ENCODE data around the gene RUVBL2.

The RUVBL2 gene

GRCh38 chr19:48954595-48955307 lies 38.9 kb upstream of the RUVBL2 start, which contains the start of gene BAX:
TSS of gene BAX (plus strand) at chr19:48954875. CDS start at chr19:48954929, 54 bp downstream.
- H3K27me3 ChIP-seq (ENCODE audit: control insufficient read depth in 2 of 2, insufficient read depth in 2 of 2, low read length in 2 of 2), result no peaks in the 10 kb centered on the region
- H3K36me3 ChIP-seq (ENCODE audit: control insufficient read depth in 2 of 2, insufficient read depth in 2 of 2, low read length in 2 of 2), result no peaks in the 10 kb centered on the region
- no peaks in the 10 kb centered on the region for H3K9me3 ChIP-seq (ENCODE audit: control insufficient read depth in 2 of 2, low read length in 2 of 2)
- H3K27ac ChIP-seq (ENCODE audit: low read depth in 2 of 2, low read length in 2 of 2), result peak within 1 kb of the TSS; percentile 72 to 75
- peak within 1 kb of the TSS; percentile 92 to 95 for H3K9ac ChIP-seq (ENCODE audit: low read depth in 1 of 2, low read length in 2 of 2)
- peak within 1 kb of the TSS; percentile 88 to 96 for H3K4me3 ChIP-seq (ENCODE audit: low read length in 2 of 2)
- peaks cover 9 to 16% of the 10 kb centered on the region in 2 donors for H3K4me1 ChIP-seq (ENCODE audit: control insufficient read depth in 2 of 2, insufficient read depth in 2 of 2, low read length in 2 of 2)

DNA sequence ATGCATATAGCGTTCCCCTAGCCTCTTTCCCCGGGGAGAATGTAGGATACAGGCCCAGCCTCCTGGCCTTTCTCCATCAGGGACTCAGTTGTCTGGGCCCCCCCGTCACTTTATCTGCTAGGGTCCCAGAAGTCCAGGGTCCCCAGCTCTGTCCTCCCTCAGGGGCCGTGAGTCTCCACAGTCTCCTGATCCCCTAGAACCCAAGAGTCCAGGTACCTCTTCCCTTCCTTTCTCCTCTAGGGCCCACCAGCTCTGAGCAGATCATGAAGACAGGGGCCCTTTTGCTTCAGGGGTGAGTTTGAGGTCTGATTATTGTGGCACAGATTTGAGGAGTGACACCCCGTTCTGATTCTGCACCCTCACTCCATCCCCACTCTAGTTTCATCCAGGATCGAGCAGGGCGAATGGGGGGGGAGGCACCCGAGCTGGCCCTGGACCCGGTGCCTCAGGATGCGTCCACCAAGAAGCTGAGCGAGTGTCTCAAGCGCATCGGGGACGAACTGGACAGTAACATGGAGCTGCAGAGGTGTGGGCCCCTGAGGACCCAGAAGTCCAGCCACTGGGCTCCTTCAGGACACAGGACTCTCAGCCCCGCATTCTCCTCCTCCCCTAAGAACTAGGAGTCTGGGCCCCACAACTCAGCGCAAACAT lies 38.3 kb upstream of the RUVBL2 start:
- H3K9ac ChIP-seq (ENCODE audit: low read depth in 1 of 2, low read length in 2 of 2), result peak overlapping the region; percentile 92 to 95
- H3K4me1 ChIP-seq (ENCODE audit: control insufficient read depth in 2 of 2, insufficient read depth in 2 of 2, low read length in 2 of 2), result peaks cover 9 to 16% of the 10 kb centered on the region in 2 donors
- peak overlapping the region; percentile 72 to 75 for H3K27ac ChIP-seq (ENCODE audit: low read depth in 2 of 2, low read length in 2 of 2)
- H3K36me3 ChIP-seq (ENCODE audit: control insufficient read depth in 2 of 2, insufficient read depth in 2 of 2, low read length in 2 of 2), result no peaks in the 10 kb centered on the region
- H3K4me3 ChIP-seq (ENCODE audit: low read length in 2 of 2), result peak overlapping the region; percentile 88 to 96
- H3K27me3 ChIP-seq (ENCODE audit: control insufficient read depth in 2 of 2, insufficient read depth in 2 of 2, low read length in 2 of 2), result no peaks in the 10 kb centered on the region
- H3K9me3 ChIP-seq (ENCODE audit: control insufficient read depth in 2 of 2, low read length in 2 of 2), result no peaks in the 10 kb centered on the region

DNA sequence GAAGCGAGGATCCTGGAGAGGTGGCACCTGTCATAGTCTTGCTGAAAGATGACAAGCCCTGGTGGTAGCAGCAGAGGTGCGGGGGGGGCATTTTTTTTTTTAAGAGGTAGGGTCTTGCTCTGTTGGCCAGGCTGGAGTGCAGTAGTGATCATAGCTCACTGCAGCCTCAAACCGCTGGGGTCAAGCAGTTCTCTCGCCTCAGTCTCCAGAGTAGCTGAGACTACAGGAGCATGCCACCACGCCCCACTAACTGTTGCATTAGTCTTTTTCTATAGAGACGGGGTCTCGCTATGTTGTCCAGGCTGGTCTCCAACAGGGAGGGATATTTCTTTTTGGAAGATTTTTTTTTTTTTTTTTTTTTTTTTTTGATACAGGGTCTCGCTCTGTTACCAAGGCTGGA lies 35.7 kb upstream of the RUVBL2 start:
- Histone ChIP-seq H3K36me3 (ENCODE audit: control insufficient read depth in 2 of 2, insufficient read depth in 2 of 2, low read length in 2 of 2) (no peaks in the 10 kb centered on the region), H3K27ac (ENCODE audit: low read depth in 2 of 2, low read length in 2 of 2) (no peak overlapping the region), H3K27me3 (ENCODE audit: control insufficient read depth in 2 of 2, insufficient read depth in 2 of 2, low read length in 2 of 2) (no peaks in the 10 kb centered on the region), H3K9me3 (ENCODE audit: control insufficient read depth in 2 of 2, low read length in 2 of 2) (no peaks in the 10 kb centered on the region), H3K4me1 (ENCODE audit: control insufficient read depth in 2 of 2, insufficient read depth in 2 of 2, low read length in 2 of 2) (peaks cover 29% of the 10 kb centered on the region in 2 donors), H3K4me3 (ENCODE audit: low read length in 2 of 2) (no peak overlapping the region), H3K9ac (ENCODE audit: low read depth in 1 of 2, low read length in 2 of 2) (no peak overlapping the region)

GRCh38 chr19:48959341-48960239 lies 34.1 kb upstream of the RUVBL2 start:
- no peaks in the 10 kb centered on the region for H3K36me3 ChIP-seq (ENCODE audit: control insufficient read depth in 2 of 2, insufficient read depth in 2 of 2, low read length in 2 of 2)
- H3K4me3 ChIP-seq (ENCODE audit: low read length in 2 of 2), result no peak overlapping the region
- no peak overlapping the region for H3K27ac ChIP-seq (ENCODE audit: low read depth in 2 of 2, low read length in 2 of 2)
- peaks cover 40% of the 10 kb centered on the region in 2 donors for H3K4me1 ChIP-seq (ENCODE audit: control insufficient read depth in 2 of 2, insufficient read depth in 2 of 2, low read length in 2 of 2)
- H3K27me3 ChIP-seq (ENCODE audit: control insufficient read depth in 2 of 2, insufficient read depth in 2 of 2, low read length in 2 of 2), result no peaks in the 10 kb centered on the region
- no peak overlapping the region for H3K9ac ChIP-seq (ENCODE audit: low read depth in 1 of 2, low read length in 2 of 2)
- H3K9me3 ChIP-seq (ENCODE audit: control insufficient read depth in 2 of 2, low read length in 2 of 2), result no peaks in the 10 kb centered on the region

DNA sequence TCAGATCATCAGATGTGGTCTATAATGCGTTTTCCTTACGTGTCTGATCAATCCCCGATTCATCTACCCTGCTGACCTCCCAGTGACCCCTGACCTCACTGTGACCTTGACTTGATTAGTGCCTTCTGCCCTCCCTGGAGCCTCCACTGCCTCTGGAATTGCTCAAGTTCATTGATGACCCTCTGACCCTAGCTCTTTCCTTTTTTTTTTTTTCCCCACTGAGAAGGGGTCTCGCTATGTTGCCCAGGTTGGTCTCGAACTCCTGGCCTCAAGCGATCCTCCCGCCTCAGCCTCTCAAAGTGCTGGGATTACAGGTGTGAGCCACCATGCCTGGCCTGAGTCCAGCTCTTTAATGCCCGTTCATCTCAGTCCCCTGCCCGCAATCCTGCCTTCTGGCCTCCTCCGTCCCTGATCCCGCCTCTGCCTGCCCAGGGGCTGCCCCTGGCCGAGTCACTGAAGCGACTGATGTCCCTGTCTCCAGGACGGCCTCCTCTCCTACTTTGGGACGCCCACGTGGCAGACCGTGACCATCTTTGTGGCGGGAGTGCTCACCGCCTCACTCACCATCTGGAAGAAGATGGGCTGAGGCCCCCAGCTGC lies 32.5 kb upstream of the RUVBL2 start:
- Histone ChIP-seq H3K27me3 (ENCODE audit: control insufficient read depth in 2 of 2, insufficient read depth in 2 of 2, low read length in 2 of 2) (no peaks in the 10 kb centered on the region), H3K36me3 (ENCODE audit: control insufficient read depth in 2 of 2, insufficient read depth in 2 of 2, low read length in 2 of 2) (peaks cover 0 to 3% of the 10 kb centered on the region in 2 donors), H3K4me3 (ENCODE audit: low read length in 2 of 2) (no peak overlapping the region), H3K9me3 (ENCODE audit: control insufficient read depth in 2 of 2, low read length in 2 of 2) (no peaks in the 10 kb centered on the region), H3K9ac (ENCODE audit: low read depth in 1 of 2, low read length in 2 of 2) (peak overlapping the region in 1 of 2 donors; percentile 74), H3K4me1 (ENCODE audit: control insufficient read depth in 2 of 2, insufficient read depth in 2 of 2, low read length in 2 of 2) (peaks cover 34 to 43% of the 10 kb centered on the region in 2 donors), H3K27ac (ENCODE audit: low read depth in 2 of 2, low read length in 2 of 2) (peak overlapping the region; percentile 90 to 95)

- H3K27me3 ChIP-seq (ENCODE audit: control insufficient read depth in 2 of 2, insufficient read depth in 2 of 2, low read length in 2 of 2), result no peaks in the 10 kb centered on the region
- H3K27ac ChIP-seq (ENCODE audit: low read depth in 2 of 2, low read length in 2 of 2), result peak overlapping the region; percentile 90 to 95
- peak overlapping the region in 1 of 2 donors; percentile 45 for H3K4me3 ChIP-seq (ENCODE audit: low read length in 2 of 2)
- H3K4me1 ChIP-seq (ENCODE audit: control insufficient read depth in 2 of 2, insufficient read depth in 2 of 2, low read length in 2 of 2), result peaks cover 39 to 48% of the 10 kb centered on the region in 2 donors
- peak overlapping the region; percentile 74 for H3K9ac ChIP-seq (ENCODE audit: low read depth in 1 of 2, low read length in 2 of 2)
- H3K9me3 ChIP-seq (ENCODE audit: control insufficient read depth in 2 of 2, low read length in 2 of 2), result no peaks in the 10 kb centered on the region
- peaks cover 0 to 8% of the 10 kb centered on the region in 2 donors for H3K36me3 ChIP-seq (ENCODE audit: control insufficient read depth in 2 of 2, insufficient read depth in 2 of 2, low read length in 2 of 2)
Measured at GRCh38 chr19:48961673-48962028, 32.0 kb upstream of the RUVBL2 start.

- Histone ChIP-seq H3K36me3 (ENCODE audit: control insufficient read depth in 2 of 2, insufficient read depth in 2 of 2, low read length in 2 of 2) (peaks cover 0 to 12% of the 10 kb centered on the region in 2 donors), H3K27me3 (ENCODE audit: control insufficient read depth in 2 of 2, insufficient read depth in 2 of 2, low read length in 2 of 2) (no peaks in the 10 kb centered on the region), H3K4me3 (ENCODE audit: low read length in 2 of 2) (peak overlapping the region; percentile 45), H3K4me1 (ENCODE audit: control insufficient read depth in 2 of 2, insufficient read depth in 2 of 2, low read length in 2 of 2) (peaks cover 43 to 48% of the 10 kb centered on the region in 2 donors), H3K27ac (ENCODE audit: low read depth in 2 of 2, low read length in 2 of 2) (peak overlapping the region; percentile 90 to 95), H3K9me3 (ENCODE audit: control insufficient read depth in 2 of 2, low read length in 2 of 2) (no peaks in the 10 kb centered on the region), H3K9ac (ENCODE audit: low read depth in 1 of 2, low read length in 2 of 2) (peak overlapping the region; percentile 74)
Measured at GRCh38 chr19:48962029-48962848, 31.4 kb upstream of the RUVBL2 start.

DNA sequence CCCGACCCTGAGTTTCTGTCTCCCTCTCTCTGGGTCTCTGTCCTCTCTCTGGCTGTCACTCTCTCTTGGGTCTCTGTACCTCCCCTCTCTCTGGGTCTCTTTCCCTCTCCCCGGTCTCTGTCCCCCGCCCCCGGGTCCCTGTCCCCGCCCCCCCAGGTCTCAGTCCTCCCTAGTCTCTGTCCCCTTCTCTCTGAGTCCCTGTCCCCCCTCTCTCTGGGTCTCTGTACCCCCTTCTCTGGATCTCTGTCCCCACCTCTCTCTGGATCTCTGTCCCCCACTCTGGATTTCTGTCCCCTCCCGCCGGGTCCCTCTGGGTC lies 30.9 kb upstream of the RUVBL2 start:
- H3K27me3 ChIP-seq (ENCODE audit: control insufficient read depth in 2 of 2, insufficient read depth in 2 of 2, low read length in 2 of 2), result no peaks in the 10 kb centered on the region
- peak overlapping the region; percentile 74 for H3K9ac ChIP-seq (ENCODE audit: low read depth in 1 of 2, low read length in 2 of 2)
- H3K4me1 ChIP-seq (ENCODE audit: control insufficient read depth in 2 of 2, insufficient read depth in 2 of 2, low read length in 2 of 2), result peaks cover 43 to 48% of the 10 kb centered on the region in 2 donors
- peaks cover 0 to 17% of the 10 kb centered on the region in 2 donors for H3K36me3 ChIP-seq (ENCODE audit: control insufficient read depth in 2 of 2, insufficient read depth in 2 of 2, low read length in 2 of 2)
- peak overlapping the region; percentile 45 to 60 for H3K4me3 ChIP-seq (ENCODE audit: low read length in 2 of 2)
- H3K27ac ChIP-seq (ENCODE audit: low read depth in 2 of 2, low read length in 2 of 2), result peak overlapping the region; percentile 90 to 95
- H3K9me3 ChIP-seq (ENCODE audit: control insufficient read depth in 2 of 2, low read length in 2 of 2), result no peaks in the 10 kb centered on the region

Measured in mucosa of rectum (tissue), 2 donors.